GM18870 (cell line): ENCODE measurements around the gene ADAMTSL2.

Experiments
- ATAC-seq: cut with Tn5 transposase; IDR thresholded peaks from one replicate; pipeline ENCODE4 v1.9.1; 2021; ENCODE audit warnings: moderate library complexity; ENCODE audit not compliant: unreplicated experiment

The ADAMTSL2 gene

GRCh38 chr9:133572821-133573361 is 38.4 kb downstream of the ADAMTSL2 start:
- no peak for ATAC-seq

- ATAC-seq: no peak
Observed at GRCh38 chr9:133573791-133574515, 39.4 kb downstream of the ADAMTSL2 start.

GRCh38 chr9:133574771-133575170 is 40.3 kb downstream of the ADAMTSL2 start:
- no peak for ATAC-seq

GRCh38 chr9:133575186-133576030 is 40.9 kb downstream of the ADAMTSL2 start:
- ATAC-seq: no peak

- no peak for ATAC-seq
Observed at GRCh38 chr9:133576031-133576874, 41.7 kb downstream of the ADAMTSL2 start.

- ATAC-seq: no peak
Observed at GRCh38 chr9:133576875-133577736, 42.6 kb downstream of the ADAMTSL2 start.

- no peak for ATAC-seq
Observed at GRCh38 chr9:133577737-133578112, 43.2 kb downstream of the ADAMTSL2 start.

- no peak for ATAC-seq
Observed at GRCh38 chr9:133578524-133579441, 44.3 kb downstream of the ADAMTSL2 start.

- no peak for ATAC-seq
Observed at GRCh38 chr9:133579601-133580418, 45.3 kb downstream of the ADAMTSL2 start.

- no peak for ATAC-seq
Observed at GRCh38 chr9:133580419-133580738, 45.9 kb downstream of the ADAMTSL2 start.

GRCh38 chr9:133581011-133581410 is 46.5 kb downstream of the ADAMTSL2 start:
- ATAC-seq: no peak

GRCh38 chr9:133581513-133582343 is 47.2 kb downstream of the ADAMTSL2 start:
- ATAC-seq: no peak

- no peak for ATAC-seq
Observed at GRCh38 chr9:133582501-133583045, 48.1 kb downstream of the ADAMTSL2 start.

- no peak for ATAC-seq
Observed at GRCh38 chr9:133583111-133583510, 48.6 kb downstream of the ADAMTSL2 start.

- ATAC-seq: no peak
Observed at GRCh38 chr9:133583586-133583985, 49.1 kb downstream of the ADAMTSL2 start.

GRCh38 chr9:133584167-133584558 is 49.7 kb downstream of the ADAMTSL2 start:
- ATAC-seq: no peak
